ENCODE data around the gene ZDHHC8.

Gene ZDHHC8

GRCh38 chr22:20099099-20099711, 32.4 kb upstream of the ZDHHC8 start:
- DNase-seq = no peak

GRCh38 chr22:20101638-20102037, 30.0 kb upstream of the ZDHHC8 start:
- no peak for DNase-seq

DNA sequence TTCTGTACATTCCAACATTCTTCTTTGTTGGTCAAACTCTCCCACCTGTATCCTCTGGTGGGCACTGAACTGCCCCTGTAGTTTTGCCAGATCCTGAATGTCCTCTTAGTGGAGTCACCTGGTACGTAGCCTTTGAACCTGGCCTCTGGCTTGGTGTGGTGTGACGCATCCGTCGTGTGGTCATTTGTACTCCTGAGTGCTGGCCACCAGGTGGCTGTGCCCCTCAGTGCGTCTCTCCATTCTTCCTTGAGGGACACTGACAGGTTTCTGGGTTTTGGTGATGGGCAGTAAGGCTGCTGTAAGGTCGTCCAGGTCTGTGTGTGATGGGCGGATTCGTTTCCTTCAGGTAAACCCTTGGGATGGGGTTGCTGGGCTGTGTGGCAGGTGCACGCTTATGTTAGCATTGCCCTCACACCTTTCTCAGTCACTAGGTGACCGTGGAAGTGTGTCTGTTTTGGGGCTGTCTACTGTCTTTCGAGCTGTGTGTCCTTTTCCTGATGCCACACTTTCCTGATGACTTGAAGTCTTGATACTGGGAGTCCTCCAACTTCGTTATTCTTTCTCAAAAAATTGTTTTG, 29.3 kb upstream of the ZDHHC8 start:
- no peak for DNase-seq

DNA sequence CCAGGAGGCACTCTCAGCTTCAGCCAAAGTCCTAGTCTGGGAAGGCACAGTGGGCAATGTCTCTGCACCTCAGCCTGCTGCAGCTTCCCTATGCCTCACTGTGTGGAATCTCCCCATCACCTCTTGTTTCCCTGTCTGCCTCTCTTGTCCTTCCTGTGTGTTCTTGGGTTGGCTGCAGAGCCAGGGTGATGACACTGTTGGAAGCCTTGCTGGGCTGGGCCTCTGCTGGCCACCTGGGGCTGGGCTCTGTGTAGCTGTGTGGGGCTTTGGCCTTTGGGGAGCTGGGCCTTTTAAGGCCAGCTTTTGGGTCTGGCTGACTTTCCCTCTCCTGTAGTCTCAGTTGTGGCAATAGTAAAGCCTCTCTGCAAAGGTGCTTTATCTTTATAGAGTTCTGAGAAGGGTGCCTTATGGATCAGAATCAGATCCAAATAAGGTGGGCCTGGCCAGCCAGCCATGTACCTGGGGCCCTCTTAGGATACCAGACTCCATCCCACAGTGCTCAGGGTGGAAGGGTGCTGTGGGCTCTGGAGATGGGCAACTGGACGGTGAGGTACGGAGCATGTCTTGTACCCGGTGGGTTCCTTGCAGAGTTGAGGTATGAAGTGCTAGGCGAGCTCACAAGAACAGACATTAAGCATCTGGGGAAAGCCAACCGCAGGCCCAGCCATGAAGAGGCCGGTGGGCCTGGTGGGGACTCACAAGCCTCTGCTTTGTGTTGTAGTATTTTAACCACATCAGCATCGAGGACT, 26.0 kb upstream of the ZDHHC8 start:
- no peak for DNase-seq

DNA sequence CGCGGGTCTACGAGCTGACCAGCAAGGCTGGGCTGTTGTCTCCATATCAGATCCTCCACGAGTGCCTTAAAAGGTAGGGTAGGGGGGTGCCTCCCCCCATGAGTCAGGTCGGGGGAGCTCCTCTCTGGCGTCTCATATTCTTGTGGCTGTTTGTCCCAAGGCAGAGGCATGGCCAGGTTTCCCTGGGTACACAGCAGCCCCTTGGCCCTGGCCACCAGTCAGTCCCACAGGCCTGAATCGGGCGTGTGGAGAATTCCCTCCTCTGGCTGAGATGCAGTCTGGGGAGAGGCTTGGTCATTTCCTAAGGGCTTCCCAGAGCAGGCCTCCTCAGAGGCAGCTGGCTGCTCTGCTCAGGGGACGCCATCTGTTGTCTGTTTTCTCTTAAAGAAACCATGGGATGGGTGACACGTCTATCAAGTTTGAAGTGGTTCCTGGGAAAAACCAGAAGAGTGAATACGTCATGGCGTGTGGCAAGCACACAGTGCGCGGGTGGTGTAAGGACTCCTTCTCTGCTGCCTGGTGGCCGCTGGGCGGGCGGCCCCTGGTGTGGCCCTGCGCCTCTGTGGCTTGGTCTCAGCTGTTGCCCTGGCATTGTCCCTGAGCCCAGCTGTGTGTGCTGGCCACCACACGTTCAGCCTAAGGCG, 25.3 kb upstream of the ZDHHC8 start:
- DNase-seq = no peak

- no peak for DNase-seq
These were observed 24.8 kb upstream of the ZDHHC8 start for GRCh38 chr22:20106849-20107237.

DNA sequence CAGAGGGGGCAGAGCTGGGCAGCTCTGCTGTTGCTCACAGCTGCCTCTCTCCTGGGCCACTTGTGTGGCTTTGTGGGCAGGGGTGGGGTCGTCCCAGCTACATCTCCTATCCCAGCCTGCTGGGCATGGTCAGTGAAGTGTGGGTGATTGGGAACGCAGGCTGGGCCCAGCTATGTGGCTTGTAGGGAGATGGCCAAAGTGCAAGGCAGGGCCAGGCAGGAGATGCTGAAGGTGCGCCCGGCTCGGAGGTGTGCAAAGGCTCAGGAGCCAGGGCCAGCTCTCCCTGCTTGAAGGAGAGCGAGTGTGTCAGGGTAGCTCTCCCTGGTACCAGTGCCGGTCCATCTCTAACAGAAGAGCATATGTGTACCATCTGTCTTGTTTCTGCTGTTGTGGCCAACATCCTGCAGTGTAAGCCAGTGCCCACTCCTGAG, 24.1 kb upstream of the ZDHHC8 start:
- no peak for DNase-seq

DNA sequence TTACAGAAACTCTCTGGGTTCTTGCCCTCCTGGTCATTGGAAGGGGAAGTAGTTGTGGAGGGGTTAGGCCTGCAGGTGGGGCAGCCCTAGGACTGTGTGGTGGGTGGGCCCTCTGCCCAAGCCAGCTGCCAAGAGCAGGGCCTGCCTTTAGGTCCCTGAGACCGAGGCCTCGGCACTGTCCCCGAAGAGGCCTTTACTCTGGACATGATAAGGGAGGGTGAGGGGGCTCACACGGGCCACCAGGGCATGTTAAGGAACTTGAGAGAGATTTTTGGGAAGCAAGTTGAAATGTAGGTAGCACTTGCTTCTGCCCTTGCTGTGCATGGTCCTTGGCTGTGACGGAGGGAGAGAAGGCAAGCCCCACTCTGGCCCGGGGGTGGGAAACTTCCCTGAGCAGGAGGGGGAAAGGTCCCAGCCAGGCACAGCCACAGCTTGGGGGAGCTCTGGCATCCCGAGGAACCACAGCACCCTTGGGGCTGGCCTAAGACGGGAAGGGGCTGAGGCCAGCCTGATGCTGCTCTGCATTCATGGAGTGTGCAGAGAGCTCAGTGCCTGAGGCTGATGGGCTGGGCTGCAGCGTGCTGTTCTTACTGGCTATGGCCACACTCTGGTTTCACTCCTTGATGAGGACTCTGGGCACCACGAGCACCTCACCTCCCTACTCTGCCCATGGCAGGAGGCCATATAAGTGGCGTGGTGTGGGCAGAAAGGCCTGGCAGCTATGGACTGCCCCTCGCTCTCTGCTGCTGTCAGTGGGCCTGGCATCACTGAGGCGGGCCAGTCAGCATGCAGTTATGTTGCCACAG, 23.4 kb upstream of the ZDHHC8 start:
- DNase-seq = no peak

GRCh38 chr22:20108757-20109230, 22.8 kb upstream of the ZDHHC8 start:
- no peak for DNase-seq

DNA sequence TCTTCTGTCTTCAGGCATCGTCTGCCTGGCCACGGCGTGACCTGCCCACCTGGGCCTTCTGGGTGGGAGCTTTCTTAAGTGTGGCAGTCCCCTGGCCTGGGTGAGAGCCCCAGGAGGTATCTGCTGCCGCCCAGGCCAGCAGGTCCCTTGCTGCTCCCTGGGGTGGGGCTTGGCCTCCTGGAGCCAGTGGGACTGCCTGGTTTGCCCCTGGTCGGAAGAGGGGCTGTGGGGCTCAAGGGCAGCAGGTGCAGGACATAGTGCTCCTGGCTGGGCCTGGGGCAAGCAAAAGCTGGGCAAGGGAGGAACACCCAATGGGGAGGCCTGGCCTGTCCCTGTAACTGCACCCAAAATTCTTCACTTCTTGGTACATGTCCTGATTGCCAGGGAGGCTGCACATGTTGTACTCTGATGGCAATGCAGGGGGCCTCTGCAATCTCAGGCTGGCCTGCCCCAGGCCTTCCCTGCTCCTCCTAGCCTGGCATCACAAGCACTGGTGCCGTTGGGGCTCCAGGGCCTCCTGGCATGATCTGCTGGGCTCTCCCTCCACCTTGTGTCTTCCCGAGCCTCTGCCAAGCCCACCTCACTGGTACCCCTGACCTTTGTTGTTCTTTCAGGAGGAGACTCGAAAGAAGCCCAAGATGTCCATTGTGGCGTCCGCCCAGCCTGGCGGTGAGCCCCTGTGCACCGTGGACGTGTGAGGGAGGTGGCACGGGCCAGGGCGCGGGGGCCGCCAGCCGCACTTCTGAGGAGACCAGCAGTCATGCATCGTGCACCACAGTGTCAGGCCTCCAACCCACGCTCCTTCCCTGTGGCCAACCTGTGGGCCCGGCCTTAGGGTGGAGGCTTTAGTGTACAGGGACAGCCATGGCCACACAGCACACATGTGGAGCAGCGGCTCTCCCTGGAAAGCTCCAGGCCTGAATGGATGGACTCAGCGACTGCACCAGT, 21.9 kb upstream of the ZDHHC8 start:
- no peak for DNase-seq

GRCh38 chr22:20110359-20110985, 21.1 kb upstream of the ZDHHC8 start:
- DNase-seq = no peak

DNA sequence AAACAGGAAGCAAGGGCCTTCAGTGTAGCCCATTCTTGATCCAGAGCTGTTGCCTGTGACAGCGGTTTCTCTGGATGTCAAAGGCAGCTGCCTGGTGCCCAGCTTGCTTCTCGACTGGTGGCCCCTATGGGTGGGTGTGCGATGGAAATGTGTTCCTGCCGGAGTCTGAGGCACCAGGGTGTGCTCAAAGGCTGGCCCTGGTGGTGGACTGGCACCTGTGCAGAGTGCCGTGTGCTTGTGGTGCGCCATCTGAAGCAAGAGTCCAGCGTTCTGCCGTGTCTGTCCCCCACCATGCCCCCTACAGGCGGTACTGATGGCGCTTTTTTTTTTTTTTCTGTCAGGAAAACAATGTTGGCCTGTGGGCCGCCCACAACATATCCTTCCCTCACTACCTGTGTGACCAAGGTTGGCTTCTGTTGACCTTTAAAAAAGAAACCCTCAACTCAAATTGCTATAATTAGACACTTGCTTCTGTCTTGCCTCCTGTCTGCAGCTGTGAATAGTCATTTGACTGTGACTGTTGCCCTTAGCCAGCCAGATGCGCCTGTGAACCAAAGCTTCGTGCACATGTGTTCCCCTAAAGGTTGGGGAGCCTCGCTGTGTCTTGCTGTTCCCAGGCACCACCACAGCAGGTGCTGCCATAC, 20.4 kb upstream of the ZDHHC8 start:
- no peak for DNase-seq

GRCh38 chr22:20111689-20112622, 19.6 kb upstream of the ZDHHC8 start:
- no peak for DNase-seq

GRCh38 chr22:20112623-20113511, 18.7 kb upstream of the ZDHHC8 start:
- DNase-seq = no peak

DNA sequence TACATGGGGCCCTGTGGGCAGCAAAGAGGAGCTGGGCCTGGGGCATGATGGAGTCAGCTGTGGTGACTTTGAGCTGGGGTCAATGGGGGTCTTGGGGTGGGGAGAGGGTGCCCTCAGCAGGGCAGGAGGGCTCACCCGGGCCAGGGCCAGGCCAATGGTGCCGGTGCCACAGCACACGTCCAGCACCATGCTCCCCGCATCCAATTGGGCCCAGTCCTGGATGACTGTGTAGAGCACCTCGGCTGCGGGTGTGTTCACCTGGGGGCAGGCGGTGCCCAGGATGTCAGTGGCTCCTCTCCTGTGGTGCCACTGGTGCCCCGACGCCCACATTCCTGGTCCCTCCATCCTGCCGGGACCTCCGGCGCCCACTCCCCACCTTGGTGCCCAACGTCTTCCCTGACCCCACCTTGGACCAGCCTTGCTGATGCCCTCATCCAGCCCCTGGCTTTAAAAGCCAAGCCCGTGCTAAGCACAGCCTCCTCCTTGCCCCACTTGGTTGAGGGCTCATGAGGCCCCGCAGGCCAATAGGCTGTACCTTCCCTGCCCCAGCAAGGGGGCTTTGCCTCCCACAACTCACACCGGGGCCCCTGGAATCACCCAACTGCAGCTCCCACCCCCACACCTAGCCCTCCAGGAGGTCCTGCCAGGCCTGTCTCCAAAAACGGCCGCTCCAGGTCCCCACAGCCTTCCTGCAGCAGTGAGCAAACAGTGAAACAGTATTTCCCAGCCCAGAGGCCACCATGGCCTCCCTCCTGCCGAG, 17.9 kb upstream of the ZDHHC8 start:
- DNase-seq = no peak

DNA sequence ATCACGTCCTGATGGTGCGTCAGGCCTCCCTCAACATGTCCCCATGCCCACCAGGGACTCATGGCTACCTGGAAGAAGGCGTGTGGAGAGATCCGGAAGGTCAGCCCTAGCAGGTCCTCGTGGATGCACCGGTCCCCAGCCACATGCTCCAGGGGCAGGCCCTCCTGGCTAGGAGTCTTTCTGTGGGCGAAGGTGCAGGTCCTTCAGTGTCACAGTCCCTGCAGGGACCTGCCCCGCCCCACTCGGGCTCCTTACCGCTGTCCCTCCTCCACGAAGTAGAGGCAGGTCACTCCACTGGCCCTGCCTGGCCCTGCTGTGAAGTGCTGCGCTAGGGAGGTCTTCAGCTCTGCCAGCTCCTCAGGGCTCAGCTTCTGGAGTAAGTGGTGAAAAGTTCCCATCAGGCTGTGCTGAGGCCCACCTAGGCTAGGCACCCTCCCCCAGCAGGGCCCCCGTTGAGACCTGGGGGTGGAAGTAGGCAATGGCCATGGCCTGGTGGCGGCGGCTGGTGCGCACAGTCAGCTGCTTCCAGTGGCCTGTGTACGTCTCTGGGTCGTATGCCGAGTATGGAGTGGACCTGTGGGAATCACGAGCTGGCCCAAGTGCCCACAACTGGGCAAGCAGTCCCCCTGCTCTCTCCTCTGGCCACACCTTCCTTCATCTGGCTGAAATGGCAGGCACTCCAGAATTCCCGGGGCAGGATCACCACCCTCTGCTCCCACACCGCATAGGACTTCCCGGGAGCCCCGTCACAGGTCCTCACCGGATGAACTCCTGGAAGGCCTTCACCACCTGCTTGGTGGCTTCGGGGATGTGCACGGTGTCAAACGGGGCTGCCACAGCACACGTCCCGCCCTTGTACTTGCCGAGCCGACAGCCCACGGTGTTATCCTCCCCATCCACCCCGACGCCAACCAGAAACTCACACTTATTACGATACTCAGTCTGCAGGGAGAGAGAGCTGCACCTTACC, 16.8 kb upstream of the ZDHHC8 start:
- no peak for DNase-seq

Data from NCI-H187 treated with DMSO at 0.1 percent for 48 hours (cell line).